Measurements from ENCODE around the gene CCBE1.

Gene CCBE1

GRCh38 chr18:59502274-59503175 lies 194.7 kb downstream of the CCBE1 start:
- no peak overlapping the region for H3K4ac ChIP-seq (ENCODE audit: low read length)
- H2AFZ ChIP-seq (ENCODE audit: low read length): peak overlapping the region; percentile 45
- H4K91ac ChIP-seq (ENCODE audit: low read depth, low read length, poor library complexity): no peak overlapping the region
- H2BK15ac ChIP-seq (ENCODE audit: low read length): no peak overlapping the region
- H2BK12ac ChIP-seq (ENCODE audit: low read length): no peak overlapping the region
- no peak overlapping the region for H3K23ac ChIP-seq (ENCODE audit: low read depth, low read length, poor library complexity)
- no peak for DNase-seq (ENCODE audit: low spot score)
- H3K4me1 ChIP-seq (ENCODE audit: control insufficient read depth in 2 of 2, insufficient read depth in 1 of 2, low read depth in 1 of 2, low read length in 2 of 2): peaks cover 0 to 5% of the 10 kb centered on the region in 2 donors
- H2BK5ac ChIP-seq (ENCODE audit: low read length): no peak overlapping the region
- no peak overlapping the region for H2BK120ac ChIP-seq (ENCODE audit: low read depth, low read length)
- no peak overlapping the region for H3K14ac ChIP-seq (ENCODE audit: low read length)
- no peak overlapping the region for H4K8ac ChIP-seq (ENCODE audit: low read depth, low read length)
- no peak overlapping the region for H3K4me3 ChIP-seq (ENCODE audit: low read length in 2 of 2)
- H3K9ac ChIP-seq (ENCODE audit: low read depth, low read length, poor library complexity): no peak overlapping the region
- H3K4me2 ChIP-seq (ENCODE audit: insufficient read depth, low read length, poor library complexity, severe bottlenecking): no peak overlapping the region
- H2AK5ac ChIP-seq (ENCODE audit: low read depth, low read length): no peak overlapping the region
- no peaks in the 10 kb centered on the region for H3K27me3 ChIP-seq (ENCODE audit: control insufficient read depth in 3 of 3, insufficient read depth in 3 of 3, low read depth in 1 of 3, low read length in 3 of 3)
- H3K9me3 ChIP-seq (replicated peaks in 1 of 2; ENCODE audit: control insufficient read depth in 2 of 2, insufficient read depth in 1 of 2, low read depth in 1 of 2, low read length in 2 of 2): peaks cover 0 to 7% of the 10 kb centered on the region in 2 donors
- no peak overlapping the region for H3K27ac ChIP-seq (replicated peaks; ENCODE audit: low read length)
- no CpG with 5 or more reads among the region's 12 CpGs for whole genome bisulfite sequencing, 2 donors (ENCODE audit: extremely low coverage in 2 of 2, insufficient read length in 2 of 2, insufficient replicate concordance in 1 of 2)
- no peaks in the 10 kb centered on the region for H3K79me1 ChIP-seq (ENCODE audit: low read depth, low read length)
- H3K36me3 ChIP-seq (replicated peaks in 1 of 2; ENCODE audit: control insufficient read depth in 2 of 2, insufficient read depth in 2 of 2, low read length in 2 of 2): no peaks in the 10 kb centered on the region
- H3K18ac ChIP-seq (ENCODE audit: low read length): no peak overlapping the region

- Histone ChIP-seq H2AFZ (ENCODE audit: low read length) (no peak overlapping the region), H2BK120ac (ENCODE audit: low read depth, low read length) (no peak overlapping the region), H3K4me3 (ENCODE audit: low read length in 2 of 2) (no peak overlapping the region), H2BK5ac (ENCODE audit: low read length) (no peak overlapping the region), H3K9ac (ENCODE audit: low read depth, low read length, poor library complexity) (no peak overlapping the region), H3K27me3 (ENCODE audit: control insufficient read depth in 3 of 3, insufficient read depth in 3 of 3, low read depth in 1 of 3, low read length in 3 of 3) (no peaks in the 10 kb centered on the region), H3K36me3 (replicated peaks in 1 of 2; ENCODE audit: control insufficient read depth in 2 of 2, insufficient read depth in 2 of 2, low read length in 2 of 2) (no peaks in the 10 kb centered on the region), H3K18ac (ENCODE audit: low read length) (no peak overlapping the region), H3K4me1 (ENCODE audit: control insufficient read depth in 2 of 2, insufficient read depth in 1 of 2, low read depth in 1 of 2, low read length in 2 of 2) (peaks cover 0 to 5% of the 10 kb centered on the region in 2 donors), H3K4me2 (ENCODE audit: insufficient read depth, low read length, poor library complexity, severe bottlenecking) (no peak overlapping the region), H2BK15ac (ENCODE audit: low read length) (no peak overlapping the region), H3K23ac (ENCODE audit: low read depth, low read length, poor library complexity) (no peak overlapping the region), H2BK12ac (ENCODE audit: low read length) (no peak overlapping the region), H3K9me3 (replicated peaks in 1 of 2; ENCODE audit: control insufficient read depth in 2 of 2, insufficient read depth in 1 of 2, low read depth in 1 of 2, low read length in 2 of 2) (peaks cover 0 to 8% of the 10 kb centered on the region in 2 donors), H3K14ac (ENCODE audit: low read length) (no peak overlapping the region), H3K4ac (ENCODE audit: low read length) (no peak overlapping the region), H3K79me1 (ENCODE audit: low read depth, low read length) (no peaks in the 10 kb centered on the region), H2AK5ac (ENCODE audit: low read depth, low read length) (no peak overlapping the region), H4K8ac (ENCODE audit: low read depth, low read length) (no peak overlapping the region), H4K91ac (ENCODE audit: low read depth, low read length, poor library complexity) (no peak overlapping the region), H3K27ac (replicated peaks; ENCODE audit: low read length) (no peak overlapping the region)
- no CpG with 5 or more reads among the region's 6 CpGs for WGBS, 2 donors (ENCODE audit: extremely low coverage in 2 of 2, insufficient read length in 2 of 2, insufficient replicate concordance in 1 of 2)
- no peak for DNase-seq (ENCODE audit: low spot score)
These were observed 195.3 kb downstream of the CCBE1 start for GRCh38 chr18:59501920-59502273.

GRCh38 chr18:59500765-59501164 lies 196.5 kb downstream of the CCBE1 start:
- H3K4ac ChIP-seq (ENCODE audit: low read length): no peak overlapping the region
- no peak for DNase-seq (ENCODE audit: low spot score)
- no peak overlapping the region for H3K4me2 ChIP-seq (ENCODE audit: insufficient read depth, low read length, poor library complexity, severe bottlenecking)
- H2BK5ac ChIP-seq (ENCODE audit: low read length): no peak overlapping the region
- no peak overlapping the region for H2AK5ac ChIP-seq (ENCODE audit: low read depth, low read length)
- no peak overlapping the region for H4K8ac ChIP-seq (ENCODE audit: low read depth, low read length)
- H3K9me3 ChIP-seq (replicated peaks in 1 of 2; ENCODE audit: control insufficient read depth in 2 of 2, insufficient read depth in 1 of 2, low read depth in 1 of 2, low read length in 2 of 2): peaks cover 0 to 8% of the 10 kb centered on the region in 2 donors
- H2BK12ac ChIP-seq (ENCODE audit: low read length): no peak overlapping the region
- H3K27me3 ChIP-seq (ENCODE audit: control insufficient read depth in 3 of 3, insufficient read depth in 3 of 3, low read depth in 1 of 3, low read length in 3 of 3): no peaks in the 10 kb centered on the region
- no peak overlapping the region for H3K9ac ChIP-seq (ENCODE audit: low read depth, low read length, poor library complexity)
- peaks cover 0 to 5% of the 10 kb centered on the region in 2 donors for H3K4me1 ChIP-seq (ENCODE audit: control insufficient read depth in 2 of 2, insufficient read depth in 1 of 2, low read depth in 1 of 2, low read length in 2 of 2)
- no peak overlapping the region for H2BK15ac ChIP-seq (ENCODE audit: low read length)
- H3K27ac ChIP-seq (replicated peaks; ENCODE audit: low read length): no peak overlapping the region
- no peak overlapping the region for H4K91ac ChIP-seq (ENCODE audit: low read depth, low read length, poor library complexity)
- H3K79me1 ChIP-seq (ENCODE audit: low read depth, low read length): no peaks in the 10 kb centered on the region
- no peak overlapping the region for H3K23ac ChIP-seq (ENCODE audit: low read depth, low read length, poor library complexity)
- H2AFZ ChIP-seq (ENCODE audit: low read length): no peak overlapping the region
- no peak overlapping the region for H3K18ac ChIP-seq (ENCODE audit: low read length)
- H3K14ac ChIP-seq (ENCODE audit: low read length): no peak overlapping the region
- H2BK120ac ChIP-seq (ENCODE audit: low read depth, low read length): no peak overlapping the region
- no peaks in the 10 kb centered on the region for H3K36me3 ChIP-seq (replicated peaks in 1 of 2; ENCODE audit: control insufficient read depth in 2 of 2, insufficient read depth in 2 of 2, low read length in 2 of 2)
- H3K4me3 ChIP-seq (ENCODE audit: low read length in 2 of 2): no peak overlapping the region

GRCh38 chr18:59498506-59499086 lies 198.6 kb downstream of the CCBE1 start:
- Histone ChIP-seq H4K91ac (ENCODE audit: low read depth, low read length, poor library complexity) (no peak overlapping the region), H3K4me2 (ENCODE audit: insufficient read depth, low read length, poor library complexity, severe bottlenecking) (no peak overlapping the region), H3K18ac (ENCODE audit: low read length) (no peak overlapping the region), H2BK12ac (ENCODE audit: low read length) (no peak overlapping the region), H3K4me3 (ENCODE audit: low read length in 2 of 2) (no peak overlapping the region), H3K27ac (replicated peaks; ENCODE audit: low read length) (no peak overlapping the region), H3K4ac (ENCODE audit: low read length) (no peak overlapping the region), H2AFZ (ENCODE audit: low read length) (no peak overlapping the region), H3K27me3 (ENCODE audit: control insufficient read depth in 3 of 3, insufficient read depth in 3 of 3, low read depth in 1 of 3, low read length in 3 of 3) (no peaks in the 10 kb centered on the region), H4K8ac (ENCODE audit: low read depth, low read length) (no peak overlapping the region), H3K79me1 (ENCODE audit: low read depth, low read length) (no peaks in the 10 kb centered on the region), H3K4me1 (ENCODE audit: control insufficient read depth in 2 of 2, insufficient read depth in 1 of 2, low read depth in 1 of 2, low read length in 2 of 2) (peaks cover 0 to 5% of the 10 kb centered on the region in 2 donors), H3K9ac (ENCODE audit: low read depth, low read length, poor library complexity) (no peak overlapping the region), H3K14ac (ENCODE audit: low read length) (no peak overlapping the region), H3K23ac (ENCODE audit: low read depth, low read length, poor library complexity) (no peak overlapping the region), H2BK5ac (ENCODE audit: low read length) (no peak overlapping the region), H2BK15ac (ENCODE audit: low read length) (no peak overlapping the region), H2BK120ac (ENCODE audit: low read depth, low read length) (no peak overlapping the region), H3K36me3 (replicated peaks in 1 of 2; ENCODE audit: control insufficient read depth in 2 of 2, insufficient read depth in 2 of 2, low read length in 2 of 2) (no peaks in the 10 kb centered on the region), H2AK5ac (ENCODE audit: low read depth, low read length) (no peak overlapping the region), H3K9me3 (replicated peaks in 1 of 2; ENCODE audit: control insufficient read depth in 2 of 2, insufficient read depth in 1 of 2, low read depth in 1 of 2, low read length in 2 of 2) (peaks cover 0 to 8% of the 10 kb centered on the region in 2 donors)
- WGBS, 2 donors (ENCODE audit: extremely low coverage in 2 of 2, insufficient read length in 2 of 2, insufficient replicate concordance in 1 of 2): no CpG with 5 or more reads among the region's 4 CpGs
- DNase-seq (ENCODE audit: low spot score): no peak
